Uterus (tissue), 4 donors: Measurements from ENCODE around the gene HSPA14. TPM values are rescaled to one million over a fixed set of nuclear protein-coding genes. Genes with fewer than 3 reads are reported as not detected.
A peak's percentile ranks its signal among the peaks of the same experiment; 100 is the strongest.

Source experiments
- DNase-seq, 2 donors: peaks; one replicate each; pipeline ENCODE4 v3.0.0-alpha.2; 2019 to 2020
- H3K27ac ChIP-seq, 2 donors: fragments of 200-600 bp; sonication (generic); 1 replicate in 1 of 2; 2 replicates in 1 of 2; pipeline ENCODE4 v1.5.1; 2016 to 2018
- H3K27me3 ChIP-seq, 2 donors: fragments of 200-600 bp; sonication (generic); one replicate each; pipeline ENCODE4 v1.5.1; 2018 to 2019; ENCODE audit warnings: control low read depth in 1 of 2
- H3K36me3 ChIP-seq, 2 donors: fragments of 200-600 bp; sonication (generic); one replicate each; pipeline ENCODE4 v1.5.1; 2019; ENCODE audit warnings: control low read depth in 1 of 2
- H3K4me1 ChIP-seq, 2 donors: fragments of 200-600 bp; sonication (generic); one replicate each; pipeline ENCODE4 v1.5.1; 2018 to 2019; ENCODE audit warnings: control low read depth in 1 of 2
- H3K4me3 ChIP-seq, 2 donors: fragments of 200-600 bp; sonication (generic); 1 replicate in 1 of 2; 2 replicates in 1 of 2; pipeline ENCODE4 v1.5.1; 2018 to 2019; ENCODE audit warnings: mild to moderate bottlenecking in 1 of 2
- H3K9me3 ChIP-seq, 2 donors: fragments of 200-600 bp; sonication (generic); one replicate each; pipeline ENCODE4 v1.5.1; 2019; ENCODE audit warnings: control low read depth in 1 of 2
- POLR2A ChIP-seq, 2 donors: fragments of 450-650 bp; IDR thresholded peaks; one replicate each; pipeline ENCODE4 v1.6.1; 2016; ENCODE audit warnings: antibody characterized with exemption in 2 of 2, mild to moderate bottlenecking in 1 of 2, moderate library complexity in 1 of 2
- intact Hi-C: fragments of 100-400 bp; cut with DNase I; formaldehyde crosslinking; loops from one replicate; pipeline ENCODE4 v1.15.1; 2023; ENCODE audit warnings: low total_unique reads
- total RNA-seq, 4 donors: library from RNA; depleted of rRNA in 3 of 4; stranded (reverse); fragments of >200 nt in 3 of 4; gene quantifications; one replicate each; pipeline versions ENCODE4 v1.1.0 to v1.2.4, GENCODE V29; 2014 to 2023
- TF ChIP-seq, protein P1 (sequence below), 4 experiments: fragments of 200-600 bp in 2 of 4; fragments of 450-650 bp in 2 of 4; sonication (generic) in 2 of 4; IDR thresholded peaks; one replicate each; pipeline ENCODE4 v1.5.1; 2016 to 2019; ENCODE audit warnings: antibody characterized with exemption in 4 of 4, mild to moderate bottlenecking in 2 of 4, moderate library complexity in 1 of 4
- donor health status: DM: yes; HTN: yes; CAD: no.

Gene HSPA14, protein sequence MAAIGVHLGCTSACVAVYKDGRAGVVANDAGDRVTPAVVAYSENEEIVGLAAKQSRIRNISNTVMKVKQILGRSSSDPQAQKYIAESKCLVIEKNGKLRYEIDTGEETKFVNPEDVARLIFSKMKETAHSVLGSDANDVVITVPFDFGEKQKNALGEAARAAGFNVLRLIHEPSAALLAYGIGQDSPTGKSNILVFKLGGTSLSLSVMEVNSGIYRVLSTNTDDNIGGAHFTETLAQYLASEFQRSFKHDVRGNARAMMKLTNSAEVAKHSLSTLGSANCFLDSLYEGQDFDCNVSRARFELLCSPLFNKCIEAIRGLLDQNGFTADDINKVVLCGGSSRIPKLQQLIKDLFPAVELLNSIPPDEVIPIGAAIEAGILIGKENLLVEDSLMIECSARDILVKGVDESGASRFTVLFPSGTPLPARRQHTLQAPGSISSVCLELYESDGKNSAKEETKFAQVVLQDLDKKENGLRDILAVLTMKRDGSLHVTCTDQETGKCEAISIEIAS
- total RNA-seq = 10 to 100 TPM; 10.4 to 19.4 (median 13.8) TPM

DNA sequence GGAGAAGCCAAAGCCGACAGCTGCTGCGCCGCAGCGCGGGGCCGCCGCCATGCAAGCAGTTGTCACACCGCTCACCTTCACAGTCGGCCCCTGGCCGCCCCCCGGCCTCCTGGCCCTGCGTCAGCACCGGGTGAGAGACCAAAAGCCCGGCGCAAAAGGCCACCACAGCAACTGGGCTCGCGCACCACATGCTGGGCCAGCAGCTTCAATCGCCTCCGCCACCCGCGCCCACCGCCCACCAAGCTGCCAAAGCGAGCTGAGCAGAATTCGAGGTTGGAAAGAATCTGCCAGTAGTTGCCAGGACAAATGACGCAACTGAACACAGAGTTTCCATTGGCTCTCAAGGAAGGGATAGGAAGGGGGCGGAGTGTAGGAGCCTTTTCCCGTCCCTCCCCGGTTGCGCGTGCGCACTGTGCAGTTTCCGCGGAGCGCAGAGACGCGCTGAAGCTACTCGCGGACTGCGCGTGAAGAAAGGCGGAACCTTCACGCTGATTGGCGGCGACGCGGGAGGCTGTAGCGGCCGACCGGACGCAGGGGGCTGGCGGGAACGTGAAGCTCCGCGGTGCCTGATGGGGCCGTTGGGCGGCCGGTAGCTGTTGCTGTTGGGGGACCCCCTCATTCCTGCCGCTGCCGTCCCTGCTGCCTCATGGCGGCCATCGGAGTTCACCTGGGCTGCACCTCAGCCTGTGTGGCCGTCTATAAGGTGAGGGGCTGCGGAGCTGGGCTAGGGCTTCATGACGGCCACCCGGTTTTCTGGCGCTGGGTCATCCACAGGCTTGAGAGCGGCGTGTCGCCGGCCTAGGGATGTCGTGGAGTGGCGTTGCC, at the start of gene HSPA14, which contains the start of the genes CDNF and MSANTD7:
Gene HSPA14 (plus strand): TSS at position 550 of the 825 bp plus-strand sequence. CDS start 97 bp downstream, at position 647.
Gene CDNF (minus strand): TSS at position 281 of the 825 bp plus-strand sequence. CDS start 91 bp downstream, at position 190.
Gene MSANTD7 (plus strand): TSS at position 550 of the 825 bp plus-strand sequence. CDS start 3,979 bp downstream, outside the sequence.
- Histone ChIP-seq H3K4me3 (peak within 1 kb of the TSS; percentile 96), H3K36me3 (no peaks in the 10 kb centered on the region), H3K9me3 (no peaks in the 10 kb centered on the region), H3K27me3 (no peaks in the 10 kb centered on the region), H3K4me1 (peaks cover 5% of the 10 kb centered on the region in 2 donors), H3K27ac (peak within 1 kb of the TSS; percentile 93 to 94)
- peak; percentile 79 to 81 for TF ChIP-seq POLR2A (IDR thresholded peaks at IDR 0.05)
- TF ChIP-seq, protein P1, sequence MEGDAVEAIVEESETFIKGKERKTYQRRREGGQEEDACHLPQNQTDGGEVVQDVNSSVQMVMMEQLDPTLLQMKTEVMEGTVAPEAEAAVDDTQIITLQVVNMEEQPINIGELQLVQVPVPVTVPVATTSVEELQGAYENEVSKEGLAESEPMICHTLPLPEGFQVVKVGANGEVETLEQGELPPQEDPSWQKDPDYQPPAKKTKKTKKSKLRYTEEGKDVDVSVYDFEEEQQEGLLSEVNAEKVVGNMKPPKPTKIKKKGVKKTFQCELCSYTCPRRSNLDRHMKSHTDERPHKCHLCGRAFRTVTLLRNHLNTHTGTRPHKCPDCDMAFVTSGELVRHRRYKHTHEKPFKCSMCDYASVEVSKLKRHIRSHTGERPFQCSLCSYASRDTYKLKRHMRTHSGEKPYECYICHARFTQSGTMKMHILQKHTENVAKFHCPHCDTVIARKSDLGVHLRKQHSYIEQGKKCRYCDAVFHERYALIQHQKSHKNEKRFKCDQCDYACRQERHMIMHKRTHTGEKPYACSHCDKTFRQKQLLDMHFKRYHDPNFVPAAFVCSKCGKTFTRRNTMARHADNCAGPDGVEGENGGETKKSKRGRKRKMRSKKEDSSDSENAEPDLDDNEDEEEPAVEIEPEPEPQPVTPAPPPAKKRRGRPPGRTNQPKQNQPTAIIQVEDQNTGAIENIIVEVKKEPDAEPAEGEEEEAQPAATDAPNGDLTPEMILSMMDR (IDR thresholded peaks at IDR 0.05) = peak in 2 of 4 experiments; percentile 3 to 31
- intact Hi-C loops = no loop called here
- peak; percentile 99 for DNase-seq

DNA sequence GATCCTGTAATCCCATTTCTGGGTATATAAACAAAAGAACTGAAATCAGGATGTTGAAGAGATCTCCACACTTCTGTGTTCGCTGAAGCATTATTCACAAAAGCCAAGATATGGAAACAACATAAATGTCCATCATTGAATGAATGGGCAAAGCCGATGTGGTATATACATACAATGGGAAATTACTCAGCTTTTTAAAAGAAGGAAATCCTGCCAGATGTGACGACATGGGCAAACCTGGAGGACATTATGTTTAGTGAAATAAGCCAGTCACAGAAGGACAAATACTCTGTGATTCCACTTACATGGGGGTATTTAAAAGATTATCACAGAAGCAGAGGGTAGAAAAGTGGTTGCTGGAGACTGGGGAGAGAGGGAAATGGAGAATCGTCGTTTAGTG, 39.5 kb upstream of the HSPA14 start:
- no peaks in the 10 kb centered on the region for H3K36me3 ChIP-seq
- H3K9me3 ChIP-seq = no peaks in the 10 kb centered on the region
- no peak for DNase-seq
- no peak for TF ChIP-seq POLR2A (IDR thresholded peaks at IDR 0.05)
- TF ChIP-seq, protein P1 (IDR thresholded peaks at IDR 0.05) = no peak
- intact Hi-C loops = no loop called here
- no peak overlapping the region for H3K27ac ChIP-seq
- H3K4me1 ChIP-seq = no peaks in the 10 kb centered on the region
- no peaks in the 10 kb centered on the region for H3K27me3 ChIP-seq
- H3K4me3 ChIP-seq = no peak overlapping the region

DNA sequence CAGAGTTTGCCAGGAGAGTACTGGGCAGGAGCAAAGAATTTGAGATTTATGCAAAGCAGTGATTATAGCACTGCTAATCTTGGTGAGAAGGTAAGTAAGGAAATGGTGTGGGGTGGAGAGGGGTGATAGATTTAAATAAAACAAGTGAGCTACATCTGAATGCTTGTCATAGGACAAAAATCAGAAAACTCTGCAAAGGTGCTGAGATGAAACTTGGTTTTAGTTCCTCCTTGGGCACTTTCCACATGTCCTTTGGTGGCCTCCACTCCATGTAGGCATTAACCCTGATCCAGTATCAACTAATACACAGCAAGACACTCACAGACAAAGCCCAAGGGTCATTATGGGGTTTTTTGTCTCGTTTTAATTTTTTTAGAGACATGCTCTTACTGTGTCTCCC, 37.7 kb upstream of the HSPA14 start:
- Histone ChIP-seq H3K4me1 (no peaks in the 10 kb centered on the region), H3K9me3 (no peaks in the 10 kb centered on the region), H3K36me3 (no peaks in the 10 kb centered on the region), H3K27ac (no peak overlapping the region), H3K4me3 (no peak overlapping the region), H3K27me3 (no peaks in the 10 kb centered on the region)
- intact Hi-C loops = no loop called here
- no peak for TF ChIP-seq POLR2A (IDR thresholded peaks at IDR 0.05)
- no peak for DNase-seq

DNA sequence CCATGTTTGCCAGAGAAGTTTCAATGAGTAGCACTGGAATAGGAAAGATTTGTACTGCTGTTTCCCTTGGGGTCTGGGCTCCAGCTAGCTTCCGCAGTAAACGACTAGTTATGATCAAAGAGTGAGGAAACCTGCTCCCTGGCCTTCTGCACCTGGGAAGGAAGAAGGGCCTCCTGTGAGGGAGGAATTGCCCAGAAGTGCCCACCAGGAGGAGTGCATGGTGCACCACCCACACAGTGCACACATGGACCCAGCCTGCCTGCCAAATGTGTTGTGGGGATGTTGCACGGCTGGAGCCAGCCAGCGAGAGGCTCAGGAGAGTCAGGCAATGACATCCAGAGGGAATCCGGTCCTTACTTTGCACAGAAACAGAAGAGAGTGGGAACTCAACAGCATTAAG, 36.4 kb upstream of the HSPA14 start:
- intact Hi-C loops = no loop called here

DNA sequence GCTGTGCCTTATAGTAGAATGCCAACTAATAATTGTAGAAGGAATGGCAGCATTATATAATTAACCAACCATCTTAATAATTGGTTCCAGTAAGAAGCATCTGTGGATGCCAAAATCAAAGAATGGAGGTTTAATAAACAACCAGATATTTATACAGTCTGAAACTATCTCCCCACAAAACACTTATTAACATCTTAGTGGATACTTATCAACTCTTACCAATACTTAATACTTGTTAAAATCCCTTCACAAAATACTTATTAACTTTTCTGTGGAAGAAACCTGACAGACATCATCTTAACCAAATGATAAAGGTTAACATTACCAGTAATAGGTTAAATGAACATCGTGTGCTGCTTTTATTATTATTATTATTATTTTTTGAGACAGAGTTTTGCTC, 34.3 kb upstream of the HSPA14 start:
- no peak overlapping the region for H3K27ac ChIP-seq
- no peaks in the 10 kb centered on the region for H3K9me3 ChIP-seq
- no peaks in the 10 kb centered on the region for H3K27me3 ChIP-seq
- no peaks in the 10 kb centered on the region for H3K36me3 ChIP-seq
- H3K4me1 ChIP-seq = no peaks in the 10 kb centered on the region
- intact Hi-C loops = no loop called here
- DNase-seq = no peak
- no peak for TF ChIP-seq POLR2A (IDR thresholded peaks at IDR 0.05)
- TF ChIP-seq, protein P1 (IDR thresholded peaks at IDR 0.05) = no peak
- H3K4me3 ChIP-seq = no peak overlapping the region

More for the DNA sequence above, 36.4 kb upstream of the HSPA14 start:
- peak in 1 of 2 donors; percentile 56 for DNase-seq
- no peak overlapping the region for H3K4me3 ChIP-seq
- H3K4me1 ChIP-seq = no peaks in the 10 kb centered on the region
- H3K27ac ChIP-seq = no peak overlapping the region
- no peaks in the 10 kb centered on the region for H3K9me3 ChIP-seq
- TF ChIP-seq, protein P1 (IDR thresholded peaks at IDR 0.05) = no peak
- no peak for TF ChIP-seq POLR2A (IDR thresholded peaks at IDR 0.05)
- H3K27me3 ChIP-seq = no peaks in the 10 kb centered on the region
- H3K36me3 ChIP-seq = no peaks in the 10 kb centered on the region
